Activated naive CD4-positive, alpha-beta T cell treated with Interleukin-2 at 50 U/mL for 16 hours (primary cell): ENCODE measurements around the gene MYO7B.

ENCODE experiments used
- DNase-seq: peaks from one replicate; pipeline ENCODE4 v3.0.0-alpha.2; 2020

The MYO7B gene

GRCh38 chr2:127535422-127535901 lies at the start of gene MYO7B:
Gene MYO7B, plus strand, starts transcription at chr2:127535683. Its CDS starts 24,040 bp downstream, at chr2:127559723.
- DNase-seq: no peak

DNA sequence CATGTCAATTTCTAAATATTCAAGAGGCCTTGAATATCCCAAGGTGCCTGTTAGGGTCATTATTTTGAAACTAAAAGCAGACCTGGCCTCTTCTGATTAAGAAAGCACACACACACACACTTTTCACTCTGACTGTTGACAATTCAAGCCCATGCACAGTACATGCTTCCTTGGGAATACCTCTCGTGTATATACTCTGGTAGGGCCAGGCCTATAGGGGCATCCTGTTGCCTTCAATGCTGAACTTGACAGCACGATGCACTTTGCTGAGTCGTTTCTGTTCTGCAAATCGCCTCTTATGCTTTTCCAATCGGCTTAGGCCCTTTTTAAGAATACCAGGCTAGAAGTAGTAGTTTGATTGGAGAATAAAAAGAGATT lies 49.8 kb upstream of the MYO7B start:
- no peak for DNase-seq

DNA sequence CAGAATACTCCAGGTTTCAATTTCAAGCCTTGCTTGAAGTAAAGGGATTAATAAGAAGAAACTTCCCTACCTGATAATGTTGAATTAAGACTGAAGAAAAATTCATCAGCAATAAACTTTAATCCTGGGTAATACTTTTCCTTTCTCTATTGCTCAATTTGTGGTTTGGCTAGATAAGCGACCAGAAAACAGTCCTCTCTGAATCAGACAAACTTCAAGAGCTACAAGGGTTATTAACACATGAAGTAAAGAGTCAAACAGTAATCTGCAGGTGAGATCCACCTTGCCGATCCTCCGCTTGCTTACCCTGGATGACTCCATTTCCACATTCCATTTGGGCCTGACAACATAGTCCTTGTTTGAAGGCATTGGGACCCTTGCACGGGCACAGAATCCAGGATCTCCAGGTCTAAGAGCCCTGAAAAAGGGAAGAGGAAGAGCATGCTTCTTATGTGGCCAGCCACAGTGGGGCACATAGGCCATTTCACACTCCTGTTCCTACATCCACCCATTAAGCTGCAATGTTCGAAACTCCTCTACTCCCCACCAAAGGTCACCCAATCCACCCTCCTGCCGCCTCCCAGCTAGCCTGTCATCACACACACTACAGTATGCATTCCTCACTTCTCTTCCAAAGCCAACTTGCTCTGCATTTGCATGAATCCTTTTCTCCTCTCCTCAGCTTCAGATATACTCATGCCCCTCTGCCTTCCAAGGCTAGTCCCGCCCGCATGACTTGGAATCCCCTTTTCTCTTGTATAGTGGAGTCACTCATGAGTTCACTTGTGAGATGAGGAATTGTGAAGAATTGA lies 49.0 kb upstream of the MYO7B start:
- no peak for DNase-seq

DNA sequence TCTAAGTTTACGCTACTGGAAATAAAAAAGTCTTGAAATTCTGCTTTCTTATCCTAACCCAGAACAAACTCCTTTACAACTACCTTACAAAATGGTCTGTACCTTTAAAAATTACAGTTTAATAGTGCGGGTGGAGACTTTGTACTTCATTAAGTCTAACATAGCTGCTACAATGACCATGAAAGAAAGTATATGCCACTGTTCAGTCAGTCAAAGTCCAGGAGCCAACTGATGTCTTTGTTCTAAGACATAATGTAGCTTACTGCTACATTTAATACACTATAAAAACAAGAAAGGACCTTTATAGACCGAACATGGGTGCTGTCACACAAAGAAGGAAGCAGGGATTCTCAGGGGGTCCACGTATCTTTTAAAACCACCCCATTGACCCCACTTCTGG lies 45.2 kb upstream of the MYO7B start:
- no peak for DNase-seq

DNA sequence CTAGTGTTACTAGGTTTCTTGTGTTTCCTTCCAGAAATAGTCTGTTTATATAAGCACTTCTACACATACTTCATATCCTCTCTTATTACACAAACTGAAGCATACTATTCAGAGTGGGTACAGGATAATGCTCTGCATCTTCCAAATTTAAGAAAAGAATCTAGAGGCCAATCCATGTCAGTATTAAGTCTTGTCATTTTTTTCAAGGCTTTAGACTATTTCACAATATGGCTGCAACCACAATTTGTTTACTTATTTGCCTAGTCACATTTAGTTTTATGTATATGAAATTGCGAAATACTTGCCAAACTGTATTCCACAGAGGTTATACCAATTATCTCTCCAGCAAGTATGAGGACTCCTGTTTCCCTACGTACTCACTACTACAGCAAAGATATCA lies 37.1 kb upstream of the MYO7B start:
- no peak for DNase-seq

GRCh38 chr2:127503491-127503890 lies 32.0 kb upstream of the MYO7B start:
- no peak for DNase-seq

DNA sequence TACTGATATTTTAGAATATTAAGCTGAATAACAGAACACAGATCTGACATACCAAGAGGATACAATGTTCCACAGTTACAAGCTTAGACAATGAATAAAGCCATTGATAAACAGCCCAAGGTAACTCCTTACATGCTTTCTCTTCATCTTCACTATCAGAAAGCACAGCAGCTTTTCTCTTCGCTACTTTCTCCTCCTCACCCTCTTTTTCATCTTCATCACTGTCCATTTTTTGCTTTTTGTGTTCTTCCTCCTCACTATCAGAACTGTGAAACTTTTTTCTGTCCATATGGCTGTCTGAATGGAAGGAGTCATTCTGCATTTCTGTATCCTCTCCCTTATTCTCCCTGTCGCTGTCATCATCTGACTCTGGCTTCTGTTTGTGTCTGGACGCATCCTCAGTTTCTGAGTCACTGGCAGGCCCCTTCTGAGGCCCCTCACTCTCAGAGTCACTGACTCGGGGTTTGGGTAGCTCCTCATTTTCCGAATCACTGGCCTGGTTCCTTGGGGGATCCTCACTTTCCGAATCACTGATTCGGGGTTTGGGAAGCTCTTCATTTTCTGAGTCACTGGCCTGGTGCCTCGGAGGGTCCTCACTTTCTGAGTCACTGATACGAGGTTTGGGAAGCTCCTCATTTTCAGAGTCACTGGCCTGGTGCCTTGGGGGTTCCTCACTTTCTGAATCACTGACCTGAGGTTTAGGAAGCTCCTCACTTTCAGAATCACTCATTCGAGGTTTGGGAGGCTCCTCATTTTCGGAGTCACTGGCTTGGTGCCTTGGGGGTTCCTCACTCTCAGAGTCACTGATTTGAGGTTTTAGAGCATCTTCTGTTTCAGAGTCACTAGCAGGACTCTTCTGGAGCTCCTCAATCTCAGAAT lies 30.7 kb upstream of the MYO7B start:
- DNase-seq: no peak

GRCh38 chr2:127506510-127506909 lies 29.0 kb upstream of the MYO7B start:
- no peak for DNase-seq

DNA sequence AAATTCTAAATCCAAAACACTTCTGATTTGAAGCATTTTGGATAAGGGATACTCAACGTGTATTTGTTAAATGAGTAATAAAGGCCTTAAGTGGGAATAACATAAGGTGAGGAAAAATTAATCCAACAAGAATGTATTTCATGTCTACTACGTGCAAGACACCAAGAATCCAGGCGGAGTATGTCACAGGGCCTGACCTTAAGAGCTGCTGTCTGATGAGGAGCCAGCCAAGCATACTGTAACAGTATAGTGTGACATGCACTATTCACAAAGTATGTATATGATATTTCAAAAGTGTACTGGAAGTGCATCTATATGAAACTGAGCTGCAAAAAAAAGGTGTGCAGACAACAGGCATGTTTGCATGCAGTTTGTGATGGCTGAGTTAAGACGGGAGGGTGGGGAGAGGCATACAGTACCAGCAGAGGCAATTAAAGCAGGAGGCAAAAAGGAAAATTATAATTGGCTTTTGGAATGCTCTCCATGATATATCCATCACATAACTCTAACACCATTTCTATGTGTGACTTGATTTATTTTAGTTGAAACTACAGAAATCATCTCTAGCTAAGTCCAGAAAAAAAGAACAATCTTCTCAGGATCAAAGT lies 27.4 kb upstream of the MYO7B start:
- no peak for DNase-seq

DNA sequence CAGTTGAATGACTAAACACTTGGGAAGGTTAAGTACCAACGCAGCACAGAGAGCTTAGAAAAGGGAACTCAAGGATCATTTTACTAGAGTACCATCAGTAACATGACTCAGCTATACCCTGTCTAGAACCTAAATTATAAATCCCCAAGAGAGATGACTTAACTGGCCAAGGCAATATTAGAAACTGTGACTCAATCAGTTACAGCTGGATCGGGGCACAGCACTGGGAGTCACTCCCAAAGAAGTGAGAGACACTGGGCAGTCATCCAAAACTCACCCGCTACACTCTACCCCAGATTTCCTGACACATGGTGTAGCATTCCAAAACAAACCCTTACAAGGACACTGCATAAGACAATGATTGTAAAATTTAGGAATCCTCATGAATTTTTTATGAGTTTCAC lies 26.9 kb upstream of the MYO7B start:
- DNase-seq: no peak

GRCh38 chr2:127510073-127510472 lies 25.4 kb upstream of the MYO7B start:
- no peak for DNase-seq

GRCh38 chr2:127511090-127511695 lies 24.3 kb upstream of the MYO7B start:
- DNase-seq: no peak

DNA sequence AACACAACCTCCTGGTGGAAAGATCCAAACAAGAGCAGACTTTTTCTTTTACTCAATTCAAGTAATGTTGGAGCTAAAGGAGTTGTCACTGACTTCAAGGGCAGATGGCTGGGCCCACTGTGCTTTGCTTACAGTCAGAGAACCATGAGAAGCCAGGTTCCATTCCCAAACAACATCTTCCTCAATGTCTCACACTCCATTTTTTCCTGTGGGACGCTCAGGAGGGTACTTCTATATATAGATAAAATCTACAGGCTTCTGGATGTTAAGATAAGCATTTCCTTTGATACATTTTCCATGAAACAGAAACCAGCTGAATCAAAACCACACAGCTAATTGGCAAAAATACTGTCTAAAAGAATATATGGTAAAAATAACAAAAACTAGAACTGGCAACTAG lies 23.6 kb upstream of the MYO7B start:
- no peak for DNase-seq

DNA sequence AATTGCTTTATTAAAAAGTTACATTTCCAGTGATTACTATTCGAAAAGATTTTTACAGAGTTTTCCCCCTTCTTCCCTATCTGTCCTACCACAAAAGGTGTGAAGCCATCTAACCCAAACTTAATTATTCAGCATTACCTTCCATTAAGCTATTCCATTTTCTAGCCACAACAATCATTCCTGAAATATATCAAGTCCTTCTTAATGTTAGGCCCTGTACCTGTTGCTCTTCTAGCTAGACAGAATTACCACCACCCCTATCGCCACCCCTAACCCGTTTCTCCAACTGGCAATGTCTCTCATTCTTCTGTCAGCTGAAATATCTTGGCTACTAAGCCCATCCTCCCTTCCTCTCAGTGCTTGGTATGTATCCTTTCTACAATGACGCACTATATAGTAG lies 23.1 kb upstream of the MYO7B start:
- no peak for DNase-seq

DNA sequence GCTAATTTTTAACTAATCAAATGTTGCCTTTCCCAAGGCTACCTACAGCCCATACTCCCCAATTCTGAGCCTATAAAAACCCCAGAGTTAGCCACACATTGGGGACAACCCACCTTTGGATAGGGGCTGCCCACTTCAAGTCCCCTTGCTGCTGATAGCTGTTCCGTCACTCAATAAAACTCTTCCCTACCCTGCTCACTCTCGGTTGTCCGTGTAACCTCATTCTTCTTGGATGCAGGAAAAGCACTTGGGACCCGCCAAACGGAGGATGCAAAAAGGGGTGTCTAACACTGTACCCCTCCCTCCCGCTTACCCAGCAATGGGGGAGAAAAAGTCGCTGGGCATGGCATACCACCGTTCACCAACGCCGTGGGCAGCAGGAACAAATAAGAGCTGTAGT lies 21.4 kb upstream of the MYO7B start:
- DNase-seq: no peak

- DNase-seq: no peak
Observed at GRCh38 chr2:127514485-127514884, 21.0 kb upstream of the MYO7B start.

- DNase-seq: no peak
Observed at GRCh38 chr2:127515383-127515915, 20.0 kb upstream of the MYO7B start.

DNA sequence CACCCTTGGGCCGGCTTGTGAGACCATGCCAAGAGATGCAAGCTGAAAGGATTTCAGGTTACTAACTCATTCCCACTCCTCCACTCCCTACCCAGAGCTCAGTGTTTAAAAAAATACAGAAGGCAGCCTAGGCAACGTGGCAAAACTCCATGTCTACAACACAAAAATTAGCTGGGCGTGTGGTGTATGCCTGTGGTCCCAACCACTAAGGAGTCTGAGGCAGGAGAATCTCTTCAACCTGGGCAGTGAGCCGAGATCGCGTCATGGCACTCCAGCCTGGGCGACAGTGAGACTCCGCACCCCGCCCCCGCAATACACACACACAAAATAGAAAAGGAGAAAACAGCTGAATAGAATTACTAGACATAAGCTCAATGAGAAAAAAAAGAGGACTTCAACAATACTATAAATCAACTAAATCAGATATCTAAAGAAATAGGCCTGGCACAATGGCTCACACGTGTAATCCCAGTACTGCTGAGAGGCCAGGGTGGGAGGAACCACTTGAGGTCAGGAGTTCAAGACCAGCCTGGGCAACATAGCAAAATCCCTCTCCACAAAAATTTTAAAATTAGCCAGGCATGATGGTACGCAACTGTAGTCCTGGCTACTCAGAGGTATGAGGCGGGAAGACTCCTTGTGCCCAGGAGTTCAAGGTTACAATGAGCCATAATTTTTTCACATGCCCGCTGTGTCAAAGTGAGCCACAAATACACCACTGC lies 19.3 kb upstream of the MYO7B start:
- no peak for DNase-seq

DNA sequence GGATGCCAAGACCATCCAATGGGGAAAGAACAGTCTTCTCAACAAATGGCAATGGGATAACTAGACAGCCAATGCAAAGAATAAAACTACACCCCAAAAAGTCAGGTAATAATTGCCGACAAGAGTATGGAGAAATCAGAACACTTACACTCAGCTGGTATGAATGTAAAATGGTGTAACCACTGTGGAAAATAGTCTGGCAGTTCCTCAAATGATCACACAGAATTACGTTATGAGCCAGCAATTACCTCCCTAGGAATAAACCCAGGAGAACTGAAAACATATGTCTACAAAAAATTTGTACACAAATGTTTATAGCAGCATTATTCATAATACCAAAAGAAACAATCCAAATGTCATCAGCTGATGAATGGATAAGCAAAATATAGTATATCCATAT lies 18.0 kb upstream of the MYO7B start:
- DNase-seq: no peak

DNA sequence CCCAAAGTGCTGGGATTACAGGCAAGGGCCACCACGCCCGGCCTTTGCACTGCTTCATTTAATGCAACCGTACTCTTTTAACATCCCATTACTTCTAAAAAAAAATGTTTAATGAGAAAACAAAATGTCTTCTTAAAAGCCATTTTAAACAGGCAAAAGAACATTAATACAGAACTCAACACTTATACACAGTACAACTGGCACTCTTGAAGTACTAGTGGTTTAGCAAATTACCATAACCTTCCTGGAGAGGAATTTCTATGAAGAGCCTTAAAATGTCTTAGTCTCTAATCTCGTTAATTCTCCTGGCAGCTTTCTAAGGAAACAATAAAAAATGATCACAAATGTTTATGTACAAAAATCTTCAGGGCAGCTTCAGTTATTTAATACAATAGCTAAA lies 15.1 kb upstream of the MYO7B start:
- no peak for DNase-seq

GRCh38 chr2:127523269-127523939 lies 12.1 kb upstream of the MYO7B start:
- DNase-seq: no peak
